ENCODE data around the gene CNOT1. TPM values are rescaled to one million over a fixed set of nuclear protein-coding genes. Genes with fewer than 3 reads are reported as not detected.

The CNOT1 gene
- total RNA-seq, 2 donors from 2014 or later, result 213 to 224 TPM

DNA sequence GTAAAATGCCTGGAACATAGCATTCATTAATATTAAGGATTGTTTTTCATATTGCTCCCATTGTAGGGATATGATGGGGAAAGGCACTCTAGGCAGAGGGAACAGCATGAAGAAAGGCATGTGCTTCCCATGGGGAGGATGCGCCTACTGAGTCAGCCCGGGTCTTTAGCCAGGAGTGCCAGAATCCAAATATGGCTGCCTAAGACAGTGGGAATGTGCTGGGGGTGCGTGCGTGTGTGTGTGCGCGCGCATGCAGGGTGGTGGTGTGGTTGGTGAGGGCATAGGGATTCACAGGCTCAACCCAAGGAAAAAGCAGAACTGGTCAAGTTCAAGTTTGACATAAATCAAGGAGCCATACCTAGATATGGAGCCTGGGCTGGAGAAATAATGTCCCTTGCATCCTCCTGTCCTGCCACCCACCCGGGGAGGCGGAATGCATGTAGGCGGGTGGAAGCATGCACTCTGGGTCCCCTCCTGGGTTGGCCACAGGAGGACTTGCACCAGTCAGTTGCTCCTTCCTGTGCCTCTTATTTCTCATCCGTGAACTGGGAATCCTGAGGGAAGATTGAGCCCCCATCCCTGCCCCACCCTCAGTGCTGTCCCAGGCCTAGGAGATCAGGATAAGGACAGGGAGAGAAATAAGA, 148.3 kb downstream of the CNOT1 start:
- DNase-seq (no peak), ATAC-seq (no peak)
- Mint-ChIP-seq H3K27me3 (peaks cover 19% of the 10 kb centered on the region), H3K4me3 (no peak overlapping the region), H3K36me3 (ENCODE audit: low read depth) (no peaks in the 10 kb centered on the region), H3K4me1 (no peaks in the 10 kb centered on the region), H3K27ac (no peak overlapping the region)
- H3K9me3 ChIP-seq (ENCODE audit: control insufficient read depth, low read length, poor library complexity, severe bottlenecking), result no peaks in the 10 kb centered on the region

DNA sequence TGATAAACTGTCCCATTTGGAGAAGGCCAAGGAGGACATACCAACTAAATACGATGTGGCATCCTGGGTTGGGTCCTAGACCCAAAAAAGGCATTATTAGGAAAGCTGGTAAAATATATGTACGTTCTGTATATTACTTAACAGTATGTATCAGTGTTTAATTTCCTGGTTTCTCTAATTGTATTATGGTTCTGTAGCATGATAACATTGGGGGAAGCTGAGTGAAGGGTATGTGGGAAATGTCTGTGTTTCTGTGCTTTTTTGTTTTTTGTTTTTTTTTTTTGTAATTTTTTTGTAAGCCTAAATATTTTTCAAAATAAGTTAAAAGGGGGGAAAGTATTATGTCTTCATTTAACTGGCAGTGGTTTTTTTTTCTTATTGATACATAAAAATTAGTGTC, 151.2 kb downstream of the CNOT1 start:
- DNase-seq (no peak), ATAC-seq (no peak)
- H3K4me3 Mint-ChIP-seq, result no peak overlapping the region
- no peaks in the 10 kb centered on the region for H3K36me3 Mint-ChIP-seq (ENCODE audit: low read depth)
- H3K27me3 Mint-ChIP-seq, result peaks cover 41% of the 10 kb centered on the region
- H3K27ac Mint-ChIP-seq, result no peak overlapping the region
- H3K4me1 Mint-ChIP-seq, result no peaks in the 10 kb centered on the region
- H3K9me3 ChIP-seq (ENCODE audit: control insufficient read depth, low read length, poor library complexity, severe bottlenecking), result no peaks in the 10 kb centered on the region

DNA sequence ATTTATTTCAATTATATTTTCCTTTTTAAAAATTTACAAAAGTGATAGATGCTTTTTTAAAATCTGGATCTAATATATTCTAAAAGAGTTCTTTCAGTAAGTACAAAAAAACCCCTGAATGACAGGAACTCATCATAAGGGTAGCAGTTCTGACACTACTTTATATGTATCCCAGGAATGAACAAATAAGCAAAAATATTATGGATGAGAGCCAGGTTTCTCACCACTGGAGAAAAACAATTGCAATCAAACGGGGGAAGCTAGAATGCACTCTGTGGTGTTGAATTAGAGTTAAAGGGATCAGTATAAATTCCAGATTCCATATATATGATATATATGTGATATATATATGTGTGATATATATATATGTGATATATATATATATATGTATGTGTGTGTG, 152.8 kb downstream of the CNOT1 start:
- no peaks in the 10 kb centered on the region for H3K4me1 Mint-ChIP-seq
- H3K27me3 Mint-ChIP-seq, result peaks cover 38% of the 10 kb centered on the region
- peaks cover 4% of the 10 kb centered on the region for H3K36me3 Mint-ChIP-seq (ENCODE audit: low read depth)
- no peak for DNase-seq
- H3K9me3 ChIP-seq (ENCODE audit: control insufficient read depth, low read length, poor library complexity, severe bottlenecking), result no peaks in the 10 kb centered on the region
- ATAC-seq, result no peak
- no peak overlapping the region for H3K27ac Mint-ChIP-seq
- no peak overlapping the region for H3K4me3 Mint-ChIP-seq

DNA sequence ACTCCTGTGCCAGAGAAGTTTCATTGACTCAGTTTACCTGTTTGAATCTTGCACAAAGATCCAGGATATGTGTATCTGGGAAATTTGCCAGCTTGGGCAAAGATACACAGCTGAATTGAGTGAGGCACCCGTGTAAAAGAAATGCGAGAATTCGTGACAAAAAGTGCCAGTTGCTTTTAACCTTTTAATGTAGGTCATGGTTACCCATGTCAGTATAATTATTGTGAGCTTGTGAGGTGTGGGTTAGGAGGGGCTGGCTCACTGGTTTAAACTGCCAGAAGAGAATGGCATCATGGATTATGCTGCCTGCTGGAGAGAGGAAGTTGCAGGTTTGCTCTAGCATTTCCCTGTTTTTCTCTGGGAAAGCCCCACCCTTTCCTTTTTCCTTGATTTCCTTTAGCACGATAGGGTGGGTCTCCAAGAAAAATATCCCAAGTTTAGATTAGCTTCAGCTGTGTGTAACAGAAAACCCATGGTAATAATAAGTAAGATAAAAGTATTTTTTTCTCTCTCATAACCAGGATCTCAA, 154.5 kb downstream of the CNOT1 start:
- no peak for ATAC-seq
- H3K27ac Mint-ChIP-seq, result peak overlapping the region; percentile 51
- H3K27me3 Mint-ChIP-seq, result peaks cover 43% of the 10 kb centered on the region
- H3K4me3 Mint-ChIP-seq, result no peak overlapping the region
- no peaks in the 10 kb centered on the region for H3K4me1 Mint-ChIP-seq
- H3K36me3 Mint-ChIP-seq (ENCODE audit: low read depth), result peaks cover 4% of the 10 kb centered on the region
- H3K9me3 ChIP-seq (ENCODE audit: control insufficient read depth, low read length, poor library complexity, severe bottlenecking), result no peaks in the 10 kb centered on the region
- no peak for DNase-seq

DNA sequence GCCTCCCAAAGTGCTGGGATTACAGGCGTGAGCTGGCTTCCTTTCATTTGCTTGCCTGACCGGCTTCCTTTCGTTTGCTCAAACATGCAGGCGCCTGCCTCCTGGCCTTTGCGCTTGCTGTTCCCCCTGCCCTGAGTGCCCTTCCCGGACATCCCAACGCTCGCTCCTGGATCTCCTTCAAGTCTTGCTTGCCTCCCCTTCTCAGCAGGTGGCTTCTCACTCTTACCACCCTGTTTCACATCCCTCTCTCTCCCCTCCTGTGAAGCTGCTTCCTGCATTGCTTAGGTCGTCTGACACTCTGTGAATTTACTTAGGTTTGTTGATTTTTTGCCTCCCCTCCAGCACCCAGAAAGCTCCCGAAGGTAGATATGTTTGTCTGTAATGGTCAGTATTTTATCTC, 155.3 kb downstream of the CNOT1 start:
- H3K9me3 ChIP-seq (ENCODE audit: control insufficient read depth, low read length, poor library complexity, severe bottlenecking), result no peaks in the 10 kb centered on the region
- peaks cover 48% of the 10 kb centered on the region for H3K27me3 Mint-ChIP-seq
- no peaks in the 10 kb centered on the region for H3K4me1 Mint-ChIP-seq
- no peak overlapping the region for H3K27ac Mint-ChIP-seq
- H3K4me3 Mint-ChIP-seq, result no peak overlapping the region
- DNase-seq (no peak), ATAC-seq (no peak)
- H3K36me3 Mint-ChIP-seq (ENCODE audit: low read depth), result peaks cover 4% of the 10 kb centered on the region

DNA sequence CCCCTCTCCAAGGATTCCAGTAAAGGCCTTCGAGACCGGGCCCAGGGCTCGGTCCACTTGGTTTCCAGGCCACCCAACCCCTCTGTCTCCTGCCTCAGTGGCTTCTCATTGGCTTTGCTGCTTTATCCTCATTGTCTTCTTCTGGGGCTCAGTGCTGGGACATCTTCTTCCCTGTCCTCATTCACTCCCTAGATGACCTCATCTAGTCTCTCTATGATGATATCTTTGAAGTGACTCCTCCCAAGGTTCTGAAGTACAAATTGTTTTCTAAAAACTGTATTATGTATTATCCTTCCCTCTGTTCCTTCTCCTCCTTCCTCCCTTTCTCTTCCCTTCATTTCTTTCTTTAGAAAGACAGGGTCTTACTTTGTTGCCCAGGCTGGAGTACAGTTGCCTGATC, 156.8 kb downstream of the CNOT1 start:
- ATAC-seq (no peak), DNase-seq (no peak)
- Mint-ChIP-seq H3K27ac (no peak overlapping the region), H3K4me3 (no peak overlapping the region), H3K27me3 (peaks cover 63% of the 10 kb centered on the region), H3K4me1 (no peaks in the 10 kb centered on the region), H3K36me3 (ENCODE audit: low read depth) (peaks cover 6% of the 10 kb centered on the region)
- H3K9me3 ChIP-seq (ENCODE audit: control insufficient read depth, low read length, poor library complexity, severe bottlenecking), result no peaks in the 10 kb centered on the region

DNA sequence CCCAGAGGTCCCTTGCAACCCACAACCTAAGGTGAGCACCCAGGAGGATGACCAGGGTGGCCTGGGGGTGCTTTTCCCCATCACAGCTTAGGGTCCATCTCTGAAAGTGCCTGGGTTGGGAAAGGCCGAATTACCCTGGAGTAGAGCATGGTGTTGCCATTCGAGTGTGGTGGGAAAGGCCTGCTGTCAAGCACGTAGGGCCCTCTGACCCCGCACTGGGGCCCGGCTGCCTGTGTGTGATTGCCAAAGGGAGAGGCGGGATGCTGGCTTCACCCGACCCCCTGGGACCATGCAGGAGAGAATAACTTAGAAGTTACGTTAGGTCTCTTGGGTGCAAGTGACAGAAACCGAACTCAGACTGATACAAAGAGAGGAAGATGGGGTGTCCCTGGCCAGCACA, 157.4 kb downstream of the CNOT1 start:
- Mint-ChIP-seq H3K27ac (no peak overlapping the region), H3K4me1 (no peaks in the 10 kb centered on the region), H3K27me3 (peaks cover 69% of the 10 kb centered on the region), H3K4me3 (no peak overlapping the region), H3K36me3 (ENCODE audit: low read depth) (peaks cover 8% of the 10 kb centered on the region)
- ATAC-seq (no peak), DNase-seq (no peak)
- H3K9me3 ChIP-seq (ENCODE audit: control insufficient read depth, low read length, poor library complexity, severe bottlenecking), result no peaks in the 10 kb centered on the region

DNA sequence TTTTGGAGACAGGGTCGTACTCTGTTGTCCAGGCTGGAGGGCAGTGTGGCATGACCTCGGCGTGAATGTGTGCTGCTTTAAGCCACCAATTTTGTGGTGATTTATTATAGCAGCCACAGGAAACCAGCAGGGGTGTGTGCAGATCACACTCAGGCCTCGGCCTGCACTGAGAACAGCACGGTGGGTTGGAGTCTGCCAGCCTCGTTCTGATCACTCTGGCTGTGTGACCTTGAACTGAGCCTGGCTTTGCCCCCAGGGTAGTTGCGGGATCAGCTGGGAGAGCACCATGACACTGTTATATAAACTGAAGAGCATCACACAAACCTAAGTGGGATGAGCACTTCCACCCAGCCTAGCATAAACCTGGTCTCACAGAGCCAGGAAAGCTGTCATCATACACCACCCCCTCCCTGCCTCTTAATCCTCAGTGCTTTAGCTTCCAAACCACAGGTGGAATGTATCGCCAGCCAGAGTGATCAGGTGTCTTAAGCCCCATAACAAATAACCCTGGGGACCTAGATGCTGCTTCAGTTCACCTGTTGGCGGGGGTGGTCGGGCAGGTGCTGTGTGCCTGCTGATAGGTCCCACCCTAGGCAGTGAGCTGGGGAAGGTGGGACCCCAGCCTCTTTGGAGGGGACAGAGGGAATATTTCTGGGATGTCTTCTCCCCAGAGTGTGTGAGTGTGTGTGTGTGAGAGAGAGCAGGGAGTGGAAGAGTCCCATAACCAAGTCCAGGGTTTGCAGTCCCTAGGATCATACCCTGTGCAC, 158.2 kb downstream of the CNOT1 start:
- no peak for DNase-seq
- H3K36me3 Mint-ChIP-seq (ENCODE audit: low read depth), result peaks cover 8% of the 10 kb centered on the region
- H3K27me3 Mint-ChIP-seq, result peaks cover 77% of the 10 kb centered on the region
- ATAC-seq, result no peak
- H3K9me3 ChIP-seq (ENCODE audit: control insufficient read depth, low read length, poor library complexity, severe bottlenecking), result no peaks in the 10 kb centered on the region
- no peak overlapping the region for H3K27ac Mint-ChIP-seq
- no peak overlapping the region for H3K4me3 Mint-ChIP-seq
- no peaks in the 10 kb centered on the region for H3K4me1 Mint-ChIP-seq

Other genes with a start within 250 kb of the CNOT1 start
- gene GINS3, start 237.4 kb downstream of the CNOT1 start, total RNA-seq, result under 1 TPM; 0.77 to 0.86 TPM
- gene NDRG4, start 129.7 kb downstream of the CNOT1 start, total RNA-seq, result 1 to 10 TPM in 1 of 2 donors, under 1 TPM in 1; 0.90 to 1.3 TPM
- gene SETD6, start 114.3 kb downstream of the CNOT1 start, total RNA-seq, result 10 to 100 TPM; 20.7 to 24.7 TPM
- 1 to 10 TPM; 7.6 to 9.2 TPM for gene SLC38A7, start 54.9 kb upstream of the CNOT1 start, total RNA-seq
- 10 to 100 TPM; 24.7 to 27.0 TPM for gene GOT2, start 104.5 kb upstream of the CNOT1 start, total RNA-seq

Data from T-helper 17 cell (primary cell).